HG03095 (cell line): ENCODE results near the gene ZNF580.

Experiments used
- ATAC-seq: cut with Tn5 transposase; IDR thresholded peaks from one replicate; pipeline ENCODE4 v1.9.1; 2021; ENCODE audit warnings: moderate library complexity; ENCODE audit not compliant: unreplicated experiment

The ZNF580 gene, protein sequence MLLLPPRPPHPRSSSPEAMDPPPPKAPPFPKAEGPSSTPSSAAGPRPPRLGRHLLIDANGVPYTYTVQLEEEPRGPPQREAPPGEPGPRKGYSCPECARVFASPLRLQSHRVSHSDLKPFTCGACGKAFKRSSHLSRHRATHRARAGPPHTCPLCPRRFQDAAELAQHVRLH

GRCh38 chr19:55640577-55641425 lies at the start of gene ZNF580:
ZNF580 (plus strand) TSS chr19:55641002; CDS start chr19:55642509, 1,507 bp downstream.
- ATAC-seq, result no peak

GRCh38 chr19:55591555-55591954 lies 49.2 kb upstream of the ZNF580 start:
- no peak for ATAC-seq

GRCh38 chr19:55592391-55593090 lies 48.3 kb upstream of the ZNF580 start:
- ATAC-seq, result no peak

GRCh38 chr19:55593096-55593772 lies 47.6 kb upstream of the ZNF580 start:
- no peak for ATAC-seq

- no peak for ATAC-seq
These were observed 45.7 kb upstream of the ZNF580 start for GRCh38 chr19:55594996-55595545.

- ATAC-seq, result no peak
These were observed 44.5 kb upstream of the ZNF580 start for GRCh38 chr19:55596304-55596703.

DNA sequence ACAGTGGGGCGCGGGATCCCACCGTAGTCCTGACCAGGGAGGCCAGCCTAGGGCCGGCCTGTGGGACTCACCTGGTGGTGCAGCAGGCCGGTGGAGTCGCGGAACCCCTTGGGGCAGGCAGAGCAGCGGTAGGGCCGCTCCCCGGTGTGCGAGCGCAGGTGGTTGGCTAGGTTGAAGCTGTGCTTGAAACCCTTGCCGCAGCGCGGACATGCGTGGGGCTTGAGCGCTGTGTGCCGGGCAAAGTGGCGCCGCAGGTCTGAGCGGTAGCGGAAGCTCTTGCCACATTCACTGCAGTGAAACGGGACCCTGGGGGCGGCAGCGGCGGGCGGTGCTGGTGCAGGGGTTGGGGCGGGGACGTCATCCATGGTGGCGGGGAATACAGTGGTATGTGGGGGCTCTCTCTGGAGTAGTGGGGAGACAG lies 43.3 kb upstream of the ZNF580 start:
- ATAC-seq, result no peak

DNA sequence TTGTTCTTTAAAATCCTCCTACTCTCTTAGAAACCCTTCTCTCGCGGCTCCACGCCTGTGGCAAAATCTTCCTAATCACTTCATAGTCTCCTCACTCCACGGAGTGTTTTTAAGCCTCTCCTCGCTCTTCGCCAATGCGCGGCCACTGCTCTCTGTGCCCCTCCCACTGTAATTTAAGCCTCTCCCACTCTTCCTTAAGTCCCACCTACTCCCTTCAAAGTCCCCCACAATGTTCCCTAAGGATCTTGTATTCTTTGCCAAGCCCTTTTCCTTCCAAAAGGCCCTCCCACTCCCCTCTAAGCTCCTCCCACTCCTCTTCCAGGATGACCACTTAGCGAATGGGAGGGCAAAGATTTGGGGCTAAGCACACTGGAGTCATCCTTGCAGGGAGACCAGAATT lies 42.8 kb upstream of the ZNF580 start:
- no peak for ATAC-seq

- peak; percentile 44 for ATAC-seq
These were observed 41.9 kb upstream of the ZNF580 start for GRCh38 chr19:55598719-55599467.

DNA sequence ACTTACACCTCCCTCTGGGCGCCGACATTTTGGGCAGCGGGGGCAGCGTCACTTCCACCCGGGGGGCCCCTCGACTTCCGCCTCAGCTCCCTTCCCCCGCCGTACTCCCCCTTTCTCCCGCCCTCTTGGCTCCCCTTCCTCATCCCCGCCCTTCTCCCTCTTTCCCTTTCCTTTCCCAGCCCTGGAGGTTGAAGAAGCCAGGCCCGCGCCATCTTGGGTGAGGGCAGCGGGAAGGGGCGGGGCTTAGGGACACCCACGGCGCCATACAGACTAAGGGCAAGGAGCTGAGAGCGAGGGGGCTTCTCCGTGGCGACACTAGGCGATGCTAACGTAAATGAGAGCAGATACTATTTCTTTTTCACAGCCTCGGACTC lies 41.3 kb upstream of the ZNF580 start, which contains the start of gene FIZ1:
Gene FIZ1, minus strand, starts transcription at position 50 of the 374 bp plus-strand sequence. CDS start 1,652 bp downstream, outside the sequence.
- ATAC-seq, result peak; percentile 38

- ATAC-seq, result peak; percentile 33
These were observed 40.8 kb upstream of the ZNF580 start, which contains the start of gene ZNF524 for GRCh38 chr19:55599842-55600661. ZNF524 (plus strand) TSS chr19:55600288; CDS start chr19:55602113, 1,825 bp downstream.

GRCh38 chr19:55600662-55601028 lies 40.2 kb upstream of the ZNF580 start:
- no peak for ATAC-seq

DNA sequence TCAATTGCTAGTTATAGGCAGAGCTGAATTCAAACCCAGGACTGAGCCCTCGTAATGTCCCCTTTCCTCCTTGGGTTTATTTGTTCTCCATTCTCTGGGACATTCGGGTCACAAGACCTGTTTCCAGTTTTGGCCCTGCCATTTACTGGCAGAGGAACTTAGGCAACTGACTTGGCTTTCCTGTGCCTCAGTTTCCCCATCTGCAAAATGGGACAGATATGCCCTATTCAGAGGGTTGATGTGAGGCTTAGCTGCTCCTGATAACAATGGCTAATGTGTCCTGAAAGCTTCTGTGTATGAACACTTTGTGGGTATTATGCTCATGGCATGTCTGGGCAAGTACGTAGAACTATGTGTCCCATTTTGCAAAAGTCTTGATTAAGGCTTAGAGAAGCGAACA lies 39.7 kb upstream of the ZNF580 start:
- no peak for ATAC-seq

- ATAC-seq, result no peak
These were observed 38.4 kb upstream of the ZNF580 start for GRCh38 chr19:55602104-55603001.

DNA sequence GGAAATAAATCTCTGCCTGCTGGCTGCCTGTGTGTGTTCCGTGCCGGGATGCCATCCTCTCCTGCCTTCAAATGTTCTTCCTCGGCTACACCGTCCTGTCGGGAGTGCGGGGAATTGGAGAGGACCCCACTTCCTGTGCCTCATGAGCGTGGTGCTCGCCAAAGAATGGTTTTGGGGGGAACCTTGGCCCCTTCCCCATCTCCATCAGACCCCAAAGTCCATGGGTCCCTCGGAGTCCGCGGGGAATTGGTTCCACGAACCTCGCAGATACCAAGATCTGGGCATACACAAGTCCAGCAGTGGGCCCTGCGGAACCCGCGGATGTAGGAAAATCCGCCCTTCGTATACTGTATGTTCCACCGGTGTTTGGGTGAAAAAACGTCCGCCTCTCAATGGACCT lies 37.7 kb upstream of the ZNF580 start:
- no peak for ATAC-seq

DNA sequence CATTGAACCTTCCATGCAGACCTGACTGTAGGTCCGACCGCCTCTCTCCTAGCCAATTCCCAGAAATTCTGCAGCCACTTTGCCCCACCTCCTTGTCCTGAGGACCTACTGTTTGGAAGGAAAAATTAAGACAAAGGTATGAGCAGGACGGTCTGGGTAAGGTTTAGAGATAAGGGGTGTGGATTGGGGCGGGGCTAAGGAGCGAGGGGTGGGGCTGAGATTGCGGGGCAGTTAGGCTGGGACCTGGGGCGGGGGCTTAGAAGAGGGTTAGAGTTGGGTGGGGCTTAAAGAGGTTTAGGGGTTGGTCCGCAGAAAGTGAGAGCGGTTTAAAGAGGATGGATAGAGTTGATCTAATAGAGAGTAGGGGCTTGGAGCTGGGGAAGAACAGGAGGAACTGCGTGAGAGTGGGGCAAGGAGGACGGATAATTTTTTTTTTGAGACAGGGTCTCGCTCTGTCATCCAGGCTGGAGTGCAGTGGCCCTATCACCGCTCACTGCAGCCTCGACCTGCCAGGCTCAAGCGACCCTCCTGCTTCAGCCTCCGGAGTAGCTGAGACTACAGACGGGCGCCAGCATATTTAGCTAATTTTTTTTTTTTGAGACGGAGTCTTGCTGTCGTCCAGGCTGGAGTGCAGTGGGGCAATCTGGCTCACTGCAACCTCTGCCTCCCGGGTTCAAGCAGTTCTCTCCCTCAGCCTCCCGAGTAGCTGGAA lies 37.1 kb upstream of the ZNF580 start:
- no peak for ATAC-seq

DNA sequence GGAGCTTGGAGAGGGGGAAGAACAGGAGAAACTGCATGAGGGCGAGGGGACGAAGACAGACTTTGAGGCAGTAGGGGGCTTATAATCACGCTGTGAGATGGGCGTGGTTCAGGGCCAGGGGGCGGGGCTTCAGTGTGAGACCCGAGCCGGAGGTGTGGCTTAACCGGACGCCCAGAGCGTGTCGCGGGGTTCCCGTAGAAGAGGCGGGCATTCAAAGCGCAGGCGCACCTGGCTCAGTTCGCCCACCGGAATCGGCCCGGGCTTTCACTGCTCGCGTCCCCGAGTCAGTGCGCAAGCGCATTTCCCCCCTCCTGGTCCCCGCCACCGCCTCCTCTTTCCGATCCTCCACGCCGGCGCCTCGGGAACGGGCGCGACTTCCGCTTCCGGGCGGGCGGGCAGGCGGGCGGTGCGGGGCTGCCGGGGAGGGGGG lies 35.6 kb upstream of the ZNF580 start:
- ATAC-seq, result peak; percentile 45
